Measurements from ENCODE around the gene TFDP1.

- TF ChIP-seq POLR2A (IDR thresholded peaks at IDR 0.05) (no peak), CTCF (IDR thresholded peaks at IDR 0.05) (no peak), EP300 (IDR thresholded peaks at IDR 0.05; ENCODE audit: low read depth) (no peak), POLR2AphosphoS5 (IDR thresholded peaks at IDR 0.05) (no peak)
Observed at GRCh38 chr13:113589961-113590339, 5.4 kb downstream of the TFDP1 start.

All from transverse colon (tissue), 4 donors.